Fibroblast of pulmonary artery (primary cell): Measurements from ENCODE around the gene PON3.
"Not testable (repeated sequence)": the region's sequence is repeated elsewhere in the genome, so short reads cannot be mapped to it uniquely, and the experiment has no call there.

Source experiments
- DNase-seq: peaks from one replicate; pipeline ENCODE4 v3.0.0-alpha.2; 2010; ENCODE audit warnings: low read depth
- H3K4me3 ChIP-seq: replicated peaks from 2 replicates; pipeline ENCODE4 v1.5.1; 2011; ENCODE audit warnings: low read depth, mild to moderate bottlenecking, control low read depth, low read length, moderate library complexity
- TF ChIP-seq, protein P1 (sequence below): IDR thresholded peaks from 2 replicates; pipeline ENCODE4 v1.5.1; 2011; ENCODE audit warnings: mild to moderate bottlenecking, control low read depth, low read length, inconsistent platforms; ENCODE audit errors: missing control alignments

Gene PON3

DNA sequence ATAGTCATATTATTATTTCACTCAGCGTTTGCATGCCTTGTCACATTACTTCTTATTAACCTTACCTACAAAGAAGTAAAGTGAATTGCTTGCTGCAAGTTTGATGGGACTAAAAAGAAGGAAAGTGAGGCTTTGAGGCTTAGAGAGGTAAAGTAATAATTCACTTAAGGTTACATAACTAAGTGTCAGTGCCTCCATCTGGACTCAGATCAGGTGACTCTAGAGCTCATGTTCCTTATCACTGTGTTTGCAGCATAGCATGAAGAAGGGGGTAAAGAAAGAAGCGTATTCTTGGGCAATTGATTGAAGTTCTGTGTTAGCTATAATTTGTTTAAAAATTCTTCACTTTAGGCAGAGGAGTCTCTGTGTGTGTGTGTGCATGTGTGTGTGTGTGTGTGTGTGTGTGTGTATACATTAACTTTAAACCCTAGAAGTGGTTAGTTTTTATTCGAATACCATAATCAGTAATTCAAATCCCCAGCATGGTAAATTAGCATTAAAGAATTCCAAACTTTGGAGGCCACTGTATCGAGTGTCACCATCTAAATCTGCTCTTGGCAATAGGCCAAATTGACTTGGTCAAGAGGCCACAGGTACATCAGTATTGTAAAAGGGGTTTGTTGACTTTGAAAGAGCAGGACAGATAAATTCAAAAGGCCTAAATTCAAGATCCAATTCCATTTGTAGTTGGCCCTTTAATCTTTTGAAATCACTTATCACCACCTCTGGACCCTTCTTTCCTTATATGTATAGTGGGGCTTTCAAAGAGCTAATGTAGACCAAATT lies 2.2 kb upstream of the PON3 start:
- DNase-seq, result no peak
- TF ChIP-seq, protein P1, sequence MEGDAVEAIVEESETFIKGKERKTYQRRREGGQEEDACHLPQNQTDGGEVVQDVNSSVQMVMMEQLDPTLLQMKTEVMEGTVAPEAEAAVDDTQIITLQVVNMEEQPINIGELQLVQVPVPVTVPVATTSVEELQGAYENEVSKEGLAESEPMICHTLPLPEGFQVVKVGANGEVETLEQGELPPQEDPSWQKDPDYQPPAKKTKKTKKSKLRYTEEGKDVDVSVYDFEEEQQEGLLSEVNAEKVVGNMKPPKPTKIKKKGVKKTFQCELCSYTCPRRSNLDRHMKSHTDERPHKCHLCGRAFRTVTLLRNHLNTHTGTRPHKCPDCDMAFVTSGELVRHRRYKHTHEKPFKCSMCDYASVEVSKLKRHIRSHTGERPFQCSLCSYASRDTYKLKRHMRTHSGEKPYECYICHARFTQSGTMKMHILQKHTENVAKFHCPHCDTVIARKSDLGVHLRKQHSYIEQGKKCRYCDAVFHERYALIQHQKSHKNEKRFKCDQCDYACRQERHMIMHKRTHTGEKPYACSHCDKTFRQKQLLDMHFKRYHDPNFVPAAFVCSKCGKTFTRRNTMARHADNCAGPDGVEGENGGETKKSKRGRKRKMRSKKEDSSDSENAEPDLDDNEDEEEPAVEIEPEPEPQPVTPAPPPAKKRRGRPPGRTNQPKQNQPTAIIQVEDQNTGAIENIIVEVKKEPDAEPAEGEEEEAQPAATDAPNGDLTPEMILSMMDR, result no peak
- H3K4me3 ChIP-seq, result no peak overlapping the region

DNA sequence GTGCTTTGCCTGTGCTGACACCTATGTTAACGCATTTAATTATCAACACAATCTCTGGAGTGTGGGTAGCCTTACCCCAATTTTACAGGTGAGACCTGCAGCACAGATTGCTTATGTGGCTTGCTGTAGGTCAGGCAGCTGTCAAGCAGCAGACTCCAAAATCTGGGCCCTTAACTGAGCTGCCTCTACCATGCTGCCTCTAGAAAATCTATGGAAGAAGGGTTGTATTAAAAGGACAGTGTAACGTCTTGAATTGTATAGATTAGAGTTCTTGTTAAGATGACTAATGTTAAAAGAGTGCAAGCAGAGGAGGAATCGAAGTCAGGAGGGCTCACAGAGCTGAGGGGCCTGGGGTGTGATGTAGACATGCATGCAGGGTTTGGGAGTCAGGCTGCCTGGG lies 1.2 kb upstream of the PON3 start:
- DNase-seq, result no peak
- TF ChIP-seq, protein P1, result no peak
- no peak overlapping the region for H3K4me3 ChIP-seq

DNA sequence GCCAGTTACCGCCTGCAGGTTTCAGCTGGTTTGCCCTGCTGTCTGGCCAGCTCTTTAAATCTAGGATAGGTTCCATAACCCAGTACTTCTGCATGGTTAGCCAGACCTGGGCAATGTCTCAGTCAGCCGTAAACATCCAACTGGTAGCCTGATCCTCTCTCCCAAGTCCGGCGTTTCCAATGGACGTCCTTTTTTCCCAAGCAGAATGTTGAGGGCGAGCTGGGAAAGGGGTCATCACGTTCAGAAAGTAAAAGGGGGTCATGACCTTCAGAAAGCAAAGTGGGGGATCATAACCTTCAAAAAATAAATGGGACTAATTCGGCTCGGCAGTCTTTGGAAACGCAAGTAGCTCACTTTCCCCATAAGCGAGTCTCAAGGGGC lies 430 bp downstream of the PON3 start:
- H3K4me3 ChIP-seq, result no peak overlapping the region
- DNase-seq, result no peak
- TF ChIP-seq, protein P1, result no peak

DNA sequence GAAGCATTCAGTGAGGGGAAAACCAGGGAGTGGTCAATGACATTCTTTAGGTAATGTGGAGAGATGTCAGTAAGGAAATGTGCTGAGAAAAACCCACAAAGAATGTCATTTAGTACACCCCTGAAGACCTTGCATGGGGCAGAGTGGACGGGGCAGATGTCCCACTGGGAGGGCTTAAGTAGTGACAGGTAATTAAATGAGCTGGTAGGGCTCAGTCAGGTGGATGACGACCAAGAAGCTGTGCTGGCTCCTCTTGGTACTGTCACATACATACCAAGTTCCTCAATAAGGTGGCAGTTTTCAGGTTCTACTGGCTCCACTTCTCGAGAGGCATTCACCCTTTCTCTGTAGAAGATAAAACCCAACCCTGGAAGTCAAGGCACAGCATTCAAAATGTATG lies 1.8 kb downstream of the PON3 start:
- TF ChIP-seq, protein P1, result no peak
- no peak for DNase-seq
- no peak overlapping the region for H3K4me3 ChIP-seq

DNA sequence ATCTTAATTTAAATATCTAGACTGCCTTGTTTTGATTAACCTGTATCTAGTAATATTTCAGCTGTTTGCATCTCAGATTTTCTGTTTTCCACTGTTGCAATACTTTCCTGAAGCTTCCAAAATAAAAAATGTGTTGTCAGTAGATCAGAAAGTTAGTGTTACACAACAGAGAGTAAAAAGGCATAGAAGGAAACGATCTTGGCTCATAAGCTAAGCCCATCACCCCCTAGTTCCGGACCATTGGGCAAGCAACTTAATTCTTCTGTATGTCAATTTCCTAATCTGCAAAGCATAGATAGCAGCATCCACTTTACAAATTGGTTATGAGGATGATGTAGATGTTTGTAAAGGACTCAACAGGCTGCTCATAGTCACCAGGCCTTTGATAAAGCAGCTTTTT lies 4.4 kb downstream of the PON3 start:
- H3K4me3 ChIP-seq, result no peak overlapping the region
- TF ChIP-seq, protein P1, result no peak
- peak; percentile 23 for DNase-seq

DNA sequence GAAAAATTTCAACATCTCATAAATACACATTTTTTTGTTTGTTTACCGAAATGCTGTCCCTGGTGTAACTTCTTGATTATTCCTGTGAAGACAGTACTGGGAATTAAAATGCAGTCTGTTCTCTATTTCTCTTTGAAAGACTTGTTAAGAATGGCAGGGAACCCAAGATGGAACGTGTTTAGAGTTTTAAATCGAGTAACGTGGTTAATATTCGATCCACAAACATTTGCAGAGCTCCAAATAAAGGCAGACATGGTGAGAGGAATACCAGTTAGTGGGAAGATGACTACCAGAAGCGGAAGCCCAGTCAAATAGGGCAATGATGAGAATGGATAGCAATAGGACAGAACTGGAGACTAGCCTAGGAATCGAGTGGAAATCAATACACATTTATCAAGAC lies 6.7 kb downstream of the PON3 start:
- TF ChIP-seq, protein P1, result no peak
- no peak overlapping the region for H3K4me3 ChIP-seq
- no peak for DNase-seq

DNA sequence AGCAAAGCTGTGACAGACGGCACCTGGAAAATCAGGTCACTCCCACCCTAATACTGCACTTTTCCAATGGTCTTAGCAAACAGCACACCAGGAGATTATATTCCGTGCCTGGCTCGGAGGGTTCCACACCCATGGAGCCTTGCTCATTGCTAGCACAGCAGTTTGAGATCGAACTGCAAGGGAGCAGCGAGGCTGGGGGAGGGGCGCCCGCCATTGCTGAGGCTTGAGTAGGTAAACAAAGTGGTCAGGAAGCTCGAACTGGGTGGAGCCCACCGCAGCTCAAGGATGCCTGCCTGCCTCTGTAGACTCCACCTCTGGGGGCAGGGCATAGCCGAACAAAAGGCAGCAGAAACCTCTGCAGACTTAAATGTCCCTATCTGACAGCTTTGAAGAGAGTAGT lies 16.7 kb downstream of the PON3 start:
- H3K4me3 ChIP-seq, DNase-seq: not testable (repeated sequence)
